SK-N-SH treated with all-trans-retinoic acid at 6 μM for 48 hours (cell line): ENCODE measurements around the gene TTPAL.

Experiments
- ARNTL ChIP-seq: fragments of 450-650 bp; formaldehyde crosslinking; IDR thresholded peaks from 2 replicates; pipeline ENCODE4 v1.5.0; 2020; ENCODE audit warnings: low read depth, mild to moderate bottlenecking, moderate library complexity, borderline replicate concordance
- CREB5 ChIP-seq: fragments of 250-450 bp; sonication (Bioruptor Pico); IDR thresholded peaks from 2 replicates; pipeline ENCODE4 v1.5.1; 2020; ENCODE audit warnings: low read depth, mild to moderate bottlenecking, moderate library complexity
- CSDC2 ChIP-seq: fragments of 250-450 bp; sonication (Bioruptor Pico); IDR thresholded peaks from 2 replicates; pipeline ENCODE4 v1.5.0; 2020; ENCODE audit warnings: mild to moderate bottlenecking, moderate library complexity
- ISL1 ChIP-seq: fragments of 250-450 bp; sonication (Bioruptor Pico); IDR thresholded peaks from 2 replicates; pipeline ENCODE4 v2.1.2; 2022; ENCODE audit warnings: mild to moderate bottlenecking, moderate library complexity
- OSR1 ChIP-seq: fragments of 250-450 bp; sonication (Bioruptor Pico); IDR thresholded peaks from 2 replicates; pipeline ENCODE4 v1.8.0; 2022; ENCODE audit warnings: moderate library complexity, mild to moderate bottlenecking, inconsistent platforms
- PATZ1 ChIP-seq: fragments of 250-450 bp; sonication (Bioruptor Pico); IDR thresholded peaks from 2 replicates; pipeline ENCODE4 v1.8.0; 2020; ENCODE audit warnings: mild to moderate bottlenecking, moderate library complexity, borderline replicate concordance
- POU6F1 ChIP-seq: fragments of 250-450 bp; sonication (Bioruptor Pico); IDR thresholded peaks from 2 replicates; pipeline ENCODE4 v1.8.0; 2021; ENCODE audit warnings: low read depth, mild to moderate bottlenecking, moderate library complexity, borderline replicate concordance
- PPARA ChIP-seq: fragments of 250-450 bp; sonication (Bioruptor Pico); IDR thresholded peaks from 2 replicates; pipeline ENCODE4 v1.5.0; 2020; ENCODE audit warnings: mild to moderate bottlenecking, borderline replicate concordance
- RARB ChIP-seq: fragments of 250-450 bp; sonication (Bioruptor Pico); IDR thresholded peaks from 2 replicates; pipeline ENCODE4 v1.8.0; 2021; ENCODE audit warnings: mild to moderate bottlenecking, moderate library complexity
- TOX ChIP-seq: fragments of 250-450 bp; sonication (Bioruptor Pico); IDR thresholded peaks from 2 replicates; pipeline ENCODE4 v1.8.0; 2021; ENCODE audit warnings: mild to moderate bottlenecking, moderate library complexity, borderline replicate concordance
- TSHZ2 ChIP-seq: fragments of 250-450 bp; sonication (Bioruptor Pico); IDR thresholded peaks from 2 replicates; pipeline ENCODE4 v1.5.0; 2020; ENCODE audit warnings: mild to moderate bottlenecking, moderate library complexity
- ZFP3 ChIP-seq: fragments of 250-450 bp; sonication (Bioruptor Pico); IDR thresholded peaks from 2 replicates; pipeline ENCODE4 v1.5.0; 2020; ENCODE audit warnings: mild to moderate bottlenecking, moderate library complexity
- ZFP30 ChIP-seq: fragments of 450-650 bp; formaldehyde crosslinking; IDR thresholded peaks from 2 replicates; pipeline ENCODE4 v1.5.0; 2022; ENCODE audit warnings: mild to moderate bottlenecking, moderate library complexity
- ZNF565 ChIP-seq: fragments of 450-650 bp; formaldehyde crosslinking; conservative IDR thresholded peaks from 2 replicates; pipeline ENCODE4 v1.5.0; 2020; ENCODE audit warnings: low read depth, mild to moderate bottlenecking, moderate library complexity

- TF ChIP-seq PPARA (CRISPR knock-in tag) (no peak), ZNF565 (CRISPR knock-in tag) (no peak), PATZ1 (CRISPR knock-in tag) (no peak), ZFP3 (CRISPR knock-in tag) (no peak), ZFP30 (CRISPR knock-in tag) (no peak), RARB (CRISPR knock-in tag) (no peak), CSDC2 (CRISPR knock-in tag) (no peak), ARNTL (CRISPR knock-in tag) (no peak), TOX (CRISPR knock-in tag) (no peak), CREB5 (CRISPR knock-in tag) (no peak), OSR1 (CRISPR knock-in tag) (no peak), ISL1 (CRISPR knock-in tag) (no peak), POU6F1 (CRISPR knock-in tag) (no peak), TSHZ2 (no peak)
Observed at GRCh38 chr20:44437497-44437896, 38.2 kb upstream of the TTPAL start.
